Neuron (in vitro differentiated cells): Measurements from ENCODE around the gene CHAC2.
"Not testable (repeated sequence)": the region's sequence is repeated elsewhere in the genome, so short reads cannot be mapped to it uniquely, and the experiment has no call there.

ENCODE experiments used
- H2AFZ ChIP-seq: one replicate; pipeline ENCODE4 v1.6.1; 2013; ENCODE audit warnings: low read depth, mild to moderate bottlenecking, inconsistent platforms, low read length, moderate library complexity
- H3K27me3 ChIP-seq: one replicate; pipeline ENCODE4 v1.6.1; 2013; ENCODE audit warnings: low read length; ENCODE audit not compliant: insufficient read depth
- H3K36me3 ChIP-seq: one replicate; pipeline ENCODE4 v1.6.1; 2013; ENCODE audit warnings: low read length; ENCODE audit not compliant: insufficient read depth
- H3K4me1 ChIP-seq: one replicate; pipeline ENCODE4 v1.6.1; 2013; ENCODE audit warnings: low read length; ENCODE audit not compliant: insufficient read depth
- H3K4me3 ChIP-seq: 2 replicates; pipeline ENCODE4 v1.5.1; 2013; ENCODE audit warnings: mild to moderate bottlenecking, low read length, moderate library complexity
- H3K9me3 ChIP-seq: one replicate; pipeline ENCODE4 v1.6.1; 2013; ENCODE audit warnings: low read length

The CHAC2 gene

GRCh38 chr2:53820711-53821110 lies 53.1 kb downstream of the CHAC2 start:
- Histone ChIP-seq H3K4me1 (no peaks in the 10 kb centered on the region), H3K9me3 (no peaks in the 10 kb centered on the region), H3K4me3 (no peak overlapping the region), H3K27me3 (no peaks in the 10 kb centered on the region), H2AFZ (no peak overlapping the region), H3K36me3 (peaks cover 22% of the 10 kb centered on the region)

GRCh38 chr2:53821810-53822209 lies 54.2 kb downstream of the CHAC2 start:
- Histone ChIP-seq H3K4me3 (no peak overlapping the region), H3K4me1 (peaks cover 11% of the 10 kb centered on the region), H3K27me3 (no peaks in the 10 kb centered on the region), H2AFZ (no peak overlapping the region), H3K36me3 (peaks cover 13% of the 10 kb centered on the region), H3K9me3 (no peaks in the 10 kb centered on the region)

- H3K4me1 ChIP-seq, result peaks cover 24% of the 10 kb centered on the region
- not testable (repeated sequence) for H3K9me3 ChIP-seq, H3K27me3 ChIP-seq, H2AFZ ChIP-seq, H3K4me3 ChIP-seq, H3K36me3 ChIP-seq
These were observed 56.0 kb downstream of the CHAC2 start for GRCh38 chr2:53823639-53824038.
